ENCODE results near the gene DBH.

DBH gene

DNA sequence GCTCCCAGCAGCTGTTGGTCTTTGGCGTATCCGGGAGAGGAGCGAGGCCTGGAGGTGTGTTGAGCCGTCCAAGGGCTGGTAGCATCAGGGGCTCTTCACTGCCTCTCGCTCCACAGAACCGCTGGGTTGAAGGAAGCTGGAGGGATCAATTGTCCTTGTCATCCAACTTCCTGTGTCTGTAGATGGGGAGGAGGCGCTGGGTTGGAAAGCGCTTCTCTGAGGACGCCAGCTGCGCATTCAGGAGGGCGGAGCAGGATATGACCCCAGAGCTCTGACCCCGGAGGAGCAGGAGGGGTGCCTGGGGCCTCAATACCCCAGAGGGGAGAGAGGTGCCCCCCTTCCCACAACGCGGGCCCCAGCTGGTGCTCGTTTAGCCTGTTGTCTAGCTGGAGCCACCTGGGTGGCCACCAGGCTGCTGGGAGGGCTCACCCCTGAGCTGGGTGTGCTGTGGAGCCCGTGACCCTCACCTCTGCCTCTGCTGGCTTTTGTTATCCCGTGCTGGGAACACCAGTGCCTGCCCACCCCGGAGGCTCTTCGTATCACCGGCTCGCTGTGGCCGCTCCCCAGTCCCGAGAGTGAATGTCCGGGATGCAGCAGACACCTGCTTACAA is 2.0 kb upstream of the DBH start:
- TF ChIP-seq, protein P1, sequence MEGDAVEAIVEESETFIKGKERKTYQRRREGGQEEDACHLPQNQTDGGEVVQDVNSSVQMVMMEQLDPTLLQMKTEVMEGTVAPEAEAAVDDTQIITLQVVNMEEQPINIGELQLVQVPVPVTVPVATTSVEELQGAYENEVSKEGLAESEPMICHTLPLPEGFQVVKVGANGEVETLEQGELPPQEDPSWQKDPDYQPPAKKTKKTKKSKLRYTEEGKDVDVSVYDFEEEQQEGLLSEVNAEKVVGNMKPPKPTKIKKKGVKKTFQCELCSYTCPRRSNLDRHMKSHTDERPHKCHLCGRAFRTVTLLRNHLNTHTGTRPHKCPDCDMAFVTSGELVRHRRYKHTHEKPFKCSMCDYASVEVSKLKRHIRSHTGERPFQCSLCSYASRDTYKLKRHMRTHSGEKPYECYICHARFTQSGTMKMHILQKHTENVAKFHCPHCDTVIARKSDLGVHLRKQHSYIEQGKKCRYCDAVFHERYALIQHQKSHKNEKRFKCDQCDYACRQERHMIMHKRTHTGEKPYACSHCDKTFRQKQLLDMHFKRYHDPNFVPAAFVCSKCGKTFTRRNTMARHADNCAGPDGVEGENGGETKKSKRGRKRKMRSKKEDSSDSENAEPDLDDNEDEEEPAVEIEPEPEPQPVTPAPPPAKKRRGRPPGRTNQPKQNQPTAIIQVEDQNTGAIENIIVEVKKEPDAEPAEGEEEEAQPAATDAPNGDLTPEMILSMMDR (IDR thresholded peaks at IDR 0.05; ENCODE audit: low read depth, low read length) = no peak
- H3K4me3 ChIP-seq (ENCODE audit: low read depth, low read length) = no peak overlapping the region

DNA sequence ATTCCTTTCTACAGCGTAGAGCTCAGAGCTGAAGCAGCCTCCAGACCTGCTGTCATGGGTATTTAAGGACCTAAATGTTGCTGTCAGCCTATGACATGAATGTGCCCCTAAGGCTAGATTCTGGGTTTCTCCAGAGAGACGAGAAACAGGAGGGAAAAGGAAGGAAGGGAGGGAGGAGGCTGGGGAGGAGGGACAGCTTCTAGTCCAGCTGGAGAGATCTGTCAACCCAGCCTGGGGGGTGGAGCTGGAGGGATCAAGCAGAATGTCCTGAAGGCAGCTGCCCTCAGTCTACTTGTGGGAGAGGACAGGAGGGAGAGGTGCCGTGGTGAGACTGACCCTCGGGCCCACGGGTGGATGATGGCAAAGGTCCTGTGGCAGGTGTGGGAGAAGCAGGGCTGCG is 1.1 kb upstream of the DBH start:
- TF ChIP-seq, protein P1 (IDR thresholded peaks at IDR 0.05; ENCODE audit: low read depth, low read length) = no peak
- H3K4me3 ChIP-seq (ENCODE audit: low read depth, low read length) = no peak overlapping the region

DNA sequence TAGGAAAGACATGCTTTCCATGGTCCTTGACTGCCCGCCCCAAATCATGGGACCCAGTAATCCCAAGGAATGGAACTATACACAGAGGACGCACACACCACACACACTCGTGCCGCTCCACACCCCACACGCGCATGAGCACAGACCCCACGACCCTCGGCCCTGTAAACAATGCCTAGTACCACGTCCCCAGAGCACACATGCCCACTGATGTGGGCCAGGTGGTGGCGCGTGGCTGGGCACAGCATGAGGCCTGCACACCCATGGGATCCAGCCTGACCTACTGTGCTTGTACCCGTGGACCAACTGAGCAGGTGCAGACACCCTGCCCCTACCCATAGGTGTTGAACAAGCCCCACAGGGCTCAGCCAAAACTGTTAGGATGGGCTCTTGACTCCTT is 739 bp downstream of the DBH start:
- TF ChIP-seq, protein P1 (IDR thresholded peaks at IDR 0.05; ENCODE audit: low read depth, low read length) = no peak
- H3K4me3 ChIP-seq (ENCODE audit: low read depth, low read length) = no peak overlapping the region

DNA sequence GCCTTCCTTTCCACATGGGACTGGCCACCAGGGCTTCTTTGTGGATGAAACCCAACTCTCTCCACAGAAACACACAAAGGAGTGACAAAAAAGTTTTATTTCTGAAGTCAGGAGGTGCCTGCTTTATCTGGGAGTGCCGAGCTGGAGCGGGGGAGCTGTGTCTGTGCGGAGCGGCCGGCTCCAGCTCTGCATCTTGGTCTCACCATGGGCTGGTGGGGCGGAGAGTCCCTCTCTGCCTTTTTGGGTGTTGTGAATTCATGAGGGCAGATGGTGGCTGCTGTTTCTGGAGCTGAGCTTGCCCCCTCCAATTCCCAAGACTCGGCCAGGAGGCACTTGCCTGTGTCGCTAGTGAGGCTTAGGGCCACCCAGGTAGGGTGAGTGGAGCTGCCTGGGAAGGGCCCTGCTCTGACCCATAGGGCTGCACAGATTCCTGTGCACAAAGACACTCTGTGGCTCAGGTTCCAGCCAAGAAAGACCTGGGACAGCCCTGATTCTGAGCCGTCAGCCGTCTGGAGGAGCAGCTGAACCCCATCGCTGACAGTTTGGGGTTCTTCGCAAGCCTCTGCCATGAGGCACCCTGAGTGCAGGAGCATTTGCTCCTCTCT is 1.4 kb downstream of the DBH start:
- TF ChIP-seq, protein P1 (IDR thresholded peaks at IDR 0.05; ENCODE audit: low read depth, low read length) = no peak
- no peak overlapping the region for H3K4me3 ChIP-seq (ENCODE audit: low read depth, low read length)

DNA sequence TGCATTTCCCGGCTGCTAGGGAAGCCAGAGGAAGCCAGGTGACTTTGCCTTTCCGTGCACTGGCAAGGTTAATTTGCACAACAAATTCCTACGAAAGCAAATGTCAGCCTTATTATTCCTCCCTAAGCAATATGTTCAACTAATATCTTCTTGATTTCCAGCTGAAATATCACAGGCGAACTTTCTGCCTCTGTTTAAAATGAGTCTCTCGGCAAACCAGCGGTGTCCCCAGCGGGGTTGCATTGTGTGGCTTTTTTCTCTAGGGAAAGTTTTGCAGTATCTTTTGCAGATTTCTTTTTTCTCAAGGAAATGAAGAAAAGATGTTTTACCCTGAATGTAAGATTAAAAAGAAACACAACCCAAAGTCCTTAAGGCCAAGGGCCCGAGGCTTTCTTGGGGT is 1.9 kb downstream of the DBH start:
- H3K4me3 ChIP-seq (ENCODE audit: low read depth, low read length) = no peak overlapping the region
- TF ChIP-seq, protein P1 (IDR thresholded peaks at IDR 0.05; ENCODE audit: low read depth, low read length) = no peak

DNA sequence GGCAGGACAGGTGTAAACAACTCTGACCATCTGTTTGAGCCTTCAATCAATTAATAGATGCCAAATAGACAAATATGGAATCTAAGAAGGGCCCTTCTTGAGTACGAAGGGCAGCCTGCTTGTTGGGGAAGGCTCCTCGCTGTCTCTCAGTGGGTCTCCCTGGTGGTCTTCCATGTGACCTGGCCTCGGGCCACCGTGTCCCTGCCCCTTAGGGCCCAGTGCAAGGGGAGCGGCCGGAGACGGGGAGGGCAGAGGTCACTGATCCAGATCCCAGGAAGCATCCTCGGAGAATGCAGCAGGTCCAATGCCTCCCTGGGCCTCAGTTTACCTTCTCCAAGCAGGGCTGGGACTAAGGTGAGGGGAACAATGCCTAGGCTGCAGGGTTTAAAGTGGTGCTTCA is 2.5 kb downstream of the DBH start:
- no peak overlapping the region for H3K4me3 ChIP-seq (ENCODE audit: low read depth, low read length)

DNA sequence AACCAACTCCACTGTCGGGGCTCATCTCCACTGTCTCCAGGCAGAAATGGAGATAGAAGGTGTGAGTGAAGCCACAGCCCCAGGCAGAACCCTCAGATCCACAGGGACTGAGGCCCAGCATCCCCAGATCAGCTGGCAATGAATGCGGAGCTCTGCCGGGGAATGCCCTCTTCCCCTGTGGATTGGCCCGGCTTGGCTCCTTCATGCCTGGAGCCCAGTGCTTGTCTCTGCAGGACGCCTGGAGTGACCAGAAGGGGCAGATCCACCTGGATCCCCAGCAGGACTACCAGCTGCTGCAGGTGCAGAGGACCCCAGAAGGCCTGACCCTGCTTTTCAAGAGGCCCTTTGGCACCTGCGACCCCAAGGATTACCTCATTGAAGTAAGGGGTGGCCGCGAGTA is 3.5 kb downstream of the DBH start:
- H3K4me3 ChIP-seq (ENCODE audit: low read depth, low read length) = no peak overlapping the region
- TF ChIP-seq, protein P1 (IDR thresholded peaks at IDR 0.05; ENCODE audit: low read depth, low read length) = no peak

More for the DNA sequence above, 2.5 kb downstream of the DBH start:
- TF ChIP-seq, protein P1 (IDR thresholded peaks at IDR 0.05; ENCODE audit: low read depth, low read length) = no peak

Data from WI38 (cell line).